Left ventricle myocardium inferior (tissue), 1 donor: ENCODE data around the gene C2orf66. TPM values are rescaled to one million over a fixed set of nuclear protein-coding genes. Genes with fewer than 3 reads are reported as not detected.

Experiments used
- DNase-seq: peaks from one replicate; pipeline ENCODE4 v3.0.0-alpha.2; 2020
- H3K27ac ChIP-seq: fragments of 200-600 bp; replicated peaks from 2 replicates; pipeline ENCODE4 v1.8.0; 2021
- H3K27me3 ChIP-seq: fragments of 200-600 bp; 2 replicates; pipeline ENCODE4 v1.8.0; 2021; ENCODE audit warnings: low read depth
- H3K36me3 ChIP-seq: fragments of 200-600 bp; 2 replicates; pipeline ENCODE4 v1.8.0; 2021
- H3K4me1 ChIP-seq: fragments of 200-600 bp; 2 replicates; pipeline ENCODE4 v1.8.0; 2021
- H3K4me3 ChIP-seq: fragments of 200-600 bp; 2 replicates; pipeline ENCODE4 v1.8.0; 2021; ENCODE audit warnings: mild to moderate bottlenecking, moderate library complexity
- H3K9me3 ChIP-seq: fragments of 200-600 bp; replicated peaks from 2 replicates; pipeline ENCODE4 v1.8.0; 2021
- intact Hi-C: fragments of 100-400 bp; cut with micrococcal nuclease; formaldehyde crosslinking; loops from one replicate; pipeline ENCODE4 v1.11.0; 2022
- total RNA-seq: library from RNA; stranded (reverse); fragmentation: NEBNext Ultra II Directional; extraction: Animal tissue kit (Norgen Biotek cat#: 25700); gene quantifications from one replicate; pipeline ENCODE4 v1.2.1, GENCODE V29; 2021
- TF ChIP-seq, protein P1 (sequence below): fragments of 200-600 bp; IDR thresholded peaks from 2 replicates; pipeline ENCODE4 v1.8.0; 2021; ENCODE audit warnings: antibody characterized with exemption, mild to moderate bottlenecking, borderline replicate concordance
- donor health status: DM: no; HTN: yes; CAD: no; lungs with severe emphysema.

Gene C2orf66
- total RNA-seq, 1 donor from 2014 or later = not detected

DNA sequence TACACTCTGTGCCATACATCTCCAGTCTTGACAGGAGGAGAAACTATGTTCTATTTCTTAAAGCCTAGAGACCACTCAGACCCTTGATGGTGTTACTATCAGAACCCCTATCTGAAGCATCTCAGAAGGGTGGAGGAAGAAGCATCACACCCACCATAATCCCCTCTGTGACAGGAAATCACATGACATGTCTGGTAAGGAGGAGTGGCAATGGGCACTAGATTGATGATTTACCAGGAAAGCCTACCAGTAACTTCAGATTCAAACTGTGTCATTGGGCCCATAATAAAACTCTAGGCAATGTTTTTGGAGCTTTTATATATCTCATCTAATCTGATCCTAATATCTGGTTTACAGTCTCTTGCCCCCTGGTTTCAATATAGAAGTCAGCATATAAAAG, 37.1 kb upstream of the C2orf66 start:
- intact Hi-C loops = no loop called here
- Histone ChIP-seq H3K4me1 (no peaks in the 10 kb centered on the region), H3K9me3 (no peaks in the 10 kb centered on the region), H3K36me3 (peaks cover 37% of the 10 kb centered on the region), H3K27me3 (no peaks in the 10 kb centered on the region), H3K27ac (no peak overlapping the region), H3K4me3 (no peak overlapping the region)
- TF ChIP-seq, protein P1, sequence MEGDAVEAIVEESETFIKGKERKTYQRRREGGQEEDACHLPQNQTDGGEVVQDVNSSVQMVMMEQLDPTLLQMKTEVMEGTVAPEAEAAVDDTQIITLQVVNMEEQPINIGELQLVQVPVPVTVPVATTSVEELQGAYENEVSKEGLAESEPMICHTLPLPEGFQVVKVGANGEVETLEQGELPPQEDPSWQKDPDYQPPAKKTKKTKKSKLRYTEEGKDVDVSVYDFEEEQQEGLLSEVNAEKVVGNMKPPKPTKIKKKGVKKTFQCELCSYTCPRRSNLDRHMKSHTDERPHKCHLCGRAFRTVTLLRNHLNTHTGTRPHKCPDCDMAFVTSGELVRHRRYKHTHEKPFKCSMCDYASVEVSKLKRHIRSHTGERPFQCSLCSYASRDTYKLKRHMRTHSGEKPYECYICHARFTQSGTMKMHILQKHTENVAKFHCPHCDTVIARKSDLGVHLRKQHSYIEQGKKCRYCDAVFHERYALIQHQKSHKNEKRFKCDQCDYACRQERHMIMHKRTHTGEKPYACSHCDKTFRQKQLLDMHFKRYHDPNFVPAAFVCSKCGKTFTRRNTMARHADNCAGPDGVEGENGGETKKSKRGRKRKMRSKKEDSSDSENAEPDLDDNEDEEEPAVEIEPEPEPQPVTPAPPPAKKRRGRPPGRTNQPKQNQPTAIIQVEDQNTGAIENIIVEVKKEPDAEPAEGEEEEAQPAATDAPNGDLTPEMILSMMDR = no peak
- no peak for DNase-seq

DNA sequence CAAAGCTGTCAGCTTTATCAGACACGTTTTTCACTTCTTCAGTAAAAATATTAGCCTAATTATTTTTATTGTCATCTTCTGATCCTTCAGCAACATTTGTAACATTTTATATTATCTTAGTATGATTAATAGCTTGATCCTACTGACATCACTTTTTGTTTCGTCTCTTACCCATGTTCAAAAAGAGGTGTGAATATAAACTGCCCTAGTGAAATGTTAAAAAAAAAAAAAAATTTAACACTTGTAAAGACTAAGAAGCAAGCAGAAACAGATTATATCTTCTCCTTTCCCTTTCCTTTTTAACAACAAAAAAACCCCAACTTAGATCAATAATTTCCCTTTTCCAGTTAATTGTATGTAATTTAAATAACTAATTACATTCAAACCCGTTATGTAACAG, 36.2 kb upstream of the C2orf66 start:
- peaks cover 47% of the 10 kb centered on the region for H3K36me3 ChIP-seq

DNA sequence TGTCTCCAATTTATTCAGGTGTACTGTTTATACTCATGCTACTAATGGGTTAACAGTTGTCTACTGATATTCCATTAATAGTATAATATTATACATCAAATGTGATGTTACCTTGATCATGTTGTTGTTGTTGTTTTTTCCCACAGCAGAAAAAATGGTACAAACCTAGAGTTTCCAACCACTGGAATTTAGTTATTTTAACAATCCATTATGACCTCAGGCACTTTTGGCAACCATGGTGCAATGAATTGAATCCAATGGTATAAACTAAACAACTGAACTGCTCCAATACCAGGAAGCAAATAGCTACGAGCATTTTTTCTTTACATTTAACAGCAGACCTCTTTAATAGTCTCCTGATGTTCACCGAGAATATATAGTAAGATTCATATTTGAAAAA, 31.0 kb upstream of the C2orf66 start:
- intact Hi-C loops = no loop called here
- Histone ChIP-seq H3K9me3 (no peaks in the 10 kb centered on the region), H3K36me3 (peaks cover 80% of the 10 kb centered on the region), H3K27ac (no peak overlapping the region), H3K4me1 (no peaks in the 10 kb centered on the region), H3K27me3 (no peaks in the 10 kb centered on the region), H3K4me3 (no peak overlapping the region)
- TF ChIP-seq, protein P1 = no peak
- no peak for DNase-seq

More for the DNA sequence above, 36.2 kb upstream of the C2orf66 start:
- no peak for DNase-seq
- Histone ChIP-seq H3K4me3 (no peak overlapping the region), H3K27me3 (no peaks in the 10 kb centered on the region), H3K4me1 (no peaks in the 10 kb centered on the region), H3K27ac (no peak overlapping the region), H3K9me3 (no peaks in the 10 kb centered on the region)
- TF ChIP-seq, protein P1 = no peak
- intact Hi-C loops = no loop called here

- DNase-seq = no peak
- TF ChIP-seq, protein P1 = no peak
- H3K36me3 ChIP-seq = peaks cover 80% of the 10 kb centered on the region
Observed at GRCh38 chr2:196839574-196839973, 30.4 kb upstream of the C2orf66 start.

DNA sequence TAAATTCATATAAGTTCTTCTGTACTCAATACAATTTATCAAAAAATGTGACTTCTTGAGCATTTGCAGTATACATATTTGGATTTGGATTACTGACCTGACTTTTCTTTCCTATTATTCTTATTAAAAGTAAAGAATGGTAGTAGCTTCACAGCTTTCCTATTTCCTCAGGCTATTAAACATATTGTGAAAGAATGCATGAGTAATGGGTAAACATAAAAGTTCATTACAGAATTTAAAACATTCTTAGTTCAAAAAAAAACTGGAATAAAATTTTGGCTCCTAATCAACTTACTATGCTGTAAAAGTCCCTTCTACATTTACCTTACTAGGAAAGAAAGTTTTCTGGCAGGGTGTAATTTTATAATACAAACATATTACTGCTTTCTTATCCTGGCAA, 27.3 kb upstream of the C2orf66 start:
- no peaks in the 10 kb centered on the region for H3K27me3 ChIP-seq
- no peak overlapping the region for H3K27ac ChIP-seq
- no peaks in the 10 kb centered on the region for H3K4me1 ChIP-seq
- peaks cover 58% of the 10 kb centered on the region for H3K36me3 ChIP-seq
- H3K4me3 ChIP-seq = no peak overlapping the region
- no peak for DNase-seq
- intact Hi-C loops = no loop called here
- H3K9me3 ChIP-seq = no peaks in the 10 kb centered on the region
- TF ChIP-seq, protein P1 = no peak

More at GRCh38 chr2:196839574-196839973, 30.4 kb upstream of the C2orf66 start:
- H3K4me1 ChIP-seq = no peaks in the 10 kb centered on the region
- no peak overlapping the region for H3K4me3 ChIP-seq
- no peaks in the 10 kb centered on the region for H3K27me3 ChIP-seq
- no peaks in the 10 kb centered on the region for H3K9me3 ChIP-seq
- intact Hi-C loops = no loop called here
- no peak overlapping the region for H3K27ac ChIP-seq

- no peak overlapping the region for H3K4me3 ChIP-seq
- intact Hi-C loops = no loop called here
- DNase-seq = no peak
Observed at GRCh38 chr2:196830701-196831100, 21.5 kb upstream of the C2orf66 start.

More at GRCh38 chr2:196830701-196831100, 21.5 kb upstream of the C2orf66 start:
- Histone ChIP-seq H3K36me3 (peaks cover 3% of the 10 kb centered on the region), H3K27me3 (no peaks in the 10 kb centered on the region), H3K27ac (no peak overlapping the region), H3K4me1 (no peaks in the 10 kb centered on the region), H3K9me3 (no peaks in the 10 kb centered on the region)
- TF ChIP-seq, protein P1 = no peak
